ENCODE results near the gene PUSL1. TPM values are rescaled to one million over a fixed set of nuclear protein-coding genes. Genes with fewer than 3 reads are reported as not detected.
A peak's percentile ranks its signal among the peaks of the same experiment; 100 is the strongest.

Gene PUSL1
- total and polyA plus RNA-seq, 2 of the 13 experiments (the other 11 are each of a cell fraction or from before 2014, with no cell fraction given) = 8.3 to 22.2 TPM

GRCh38 chr1:1287288-1288110 lies 20.9 kb upstream of the PUSL1 start (continued):
- TF ChIP-seq ZNF788 (CRISPR knock-in tag; IDR thresholded peaks at IDR 0.05; ENCODE audit: borderline replicate concordance) (no peak; the same call in 1 of the 2 replicates), HDAC2 (CRISPR knock-in tag; IDR thresholded peaks at IDR 0.05) (peak; percentile 61; the same call in 1 of the 2 replicates), PHF20 (CRISPR knock-in tag; IDR thresholded peaks at IDR 0.05) (peak; percentile 18; the same call in 1 of the 2 replicates), ZNF770 (CRISPR knock-in tag; IDR thresholded peaks at IDR 0.05) (peak; percentile 100), ZMAT3 (CRISPR knock-in tag; conservative IDR thresholded peaks at IDR 0.05) (peak; percentile 64; the same call in 1 of the 2 replicates), ZNF264 (CRISPR knock-in tag; IDR thresholded peaks at IDR 0.05) (no peak), IRF9 (CRISPR knock-in tag; IDR thresholded peaks at IDR 0.05; ENCODE audit: borderline replicate concordance) (no peak), ZNF253 (CRISPR knock-in tag; IDR thresholded peaks at IDR 0.05; ENCODE audit: borderline replicate concordance) (no peak), WIZ (CRISPR knock-in tag; IDR thresholded peaks at IDR 0.05) (no peak), ARNT2 (CRISPR knock-in tag; IDR thresholded peaks at IDR 0.05; ENCODE audit: low read depth) (peak; percentile 24; the same call in 1 of the 2 replicates), RARG (CRISPR knock-in tag; IDR thresholded peaks at IDR 0.05; ENCODE audit: low read depth) (no peak), E2F2 (CRISPR knock-in tag; IDR thresholded peaks at IDR 0.05; ENCODE audit: borderline replicate concordance) (no peak), BATF2 (CRISPR knock-in tag; IDR thresholded peaks at IDR 0.05) (no peak), ATF1 (CRISPR knock-in tag; IDR thresholded peaks at IDR 0.05) (no peak), ZNF879 (CRISPR knock-in tag; IDR thresholded peaks at IDR 0.05) (no peak), SOX13 (IDR thresholded peaks at IDR 0.05) (no peak), SOX13 (CRISPR knock-in tag; conservative IDR thresholded peaks at IDR 0.05 in 1 of 2, IDR thresholded peaks at IDR 0.05 in 1 of 2) (0 out of 4 replicates have a peak, but pooled peaks of 1 of the 2 experiments have one; percentile 13), ZNF605 (CRISPR knock-in tag; IDR thresholded peaks at IDR 0.05) (peak; percentile 49; the same call in 1 of the 2 replicates), PHF21A (CRISPR knock-in tag; IDR thresholded peaks at IDR 0.05) (0 out of 2 replicates have a peak, but pooled peaks have one; percentile 44), ISX (CRISPR knock-in tag; conservative IDR thresholded peaks at IDR 0.05) (no peak), DNMT3B (CRISPR knock-in tag; conservative IDR thresholded peaks at IDR 0.05) (no peak), CEBPG (CRISPR knock-in tag; IDR thresholded peaks at IDR 0.05) (no peak), ZFAT (CRISPR knock-in tag; conservative IDR thresholded peaks at IDR 0.05) (no peak), ZNF7 (CRISPR knock-in tag; IDR thresholded peaks at IDR 0.05) (no peak), E2F5 (CRISPR knock-in tag; conservative IDR thresholded peaks at IDR 0.05) (no peak)

All from HepG2 (cell line).